Effector CD4-positive, alpha-beta T cell (primary cell): ENCODE measurements around the gene HOMER1.

Experiments used
- DNase-seq: peaks from one replicate; pipeline ENCODE4 v3.0.0-alpha.2; 2020
- total RNA-seq: gene quantifications from one replicate; lab custom pipeline; 2026; lab: John Stamatoyannopoulos, UW

The HOMER1 gene, protein sequence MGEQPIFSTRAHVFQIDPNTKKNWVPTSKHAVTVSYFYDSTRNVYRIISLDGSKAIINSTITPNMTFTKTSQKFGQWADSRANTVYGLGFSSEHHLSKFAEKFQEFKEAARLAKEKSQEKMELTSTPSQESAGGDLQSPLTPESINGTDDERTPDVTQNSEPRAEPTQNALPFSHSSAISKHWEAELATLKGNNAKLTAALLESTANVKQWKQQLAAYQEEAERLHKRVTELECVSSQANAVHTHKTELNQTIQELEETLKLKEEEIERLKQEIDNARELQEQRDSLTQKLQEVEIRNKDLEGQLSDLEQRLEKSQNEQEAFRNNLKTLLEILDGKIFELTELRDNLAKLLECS
- total RNA-seq, result 35.6 reads per million, percentile 60 among the genes with 10 or more reads in this experiment

DNA sequence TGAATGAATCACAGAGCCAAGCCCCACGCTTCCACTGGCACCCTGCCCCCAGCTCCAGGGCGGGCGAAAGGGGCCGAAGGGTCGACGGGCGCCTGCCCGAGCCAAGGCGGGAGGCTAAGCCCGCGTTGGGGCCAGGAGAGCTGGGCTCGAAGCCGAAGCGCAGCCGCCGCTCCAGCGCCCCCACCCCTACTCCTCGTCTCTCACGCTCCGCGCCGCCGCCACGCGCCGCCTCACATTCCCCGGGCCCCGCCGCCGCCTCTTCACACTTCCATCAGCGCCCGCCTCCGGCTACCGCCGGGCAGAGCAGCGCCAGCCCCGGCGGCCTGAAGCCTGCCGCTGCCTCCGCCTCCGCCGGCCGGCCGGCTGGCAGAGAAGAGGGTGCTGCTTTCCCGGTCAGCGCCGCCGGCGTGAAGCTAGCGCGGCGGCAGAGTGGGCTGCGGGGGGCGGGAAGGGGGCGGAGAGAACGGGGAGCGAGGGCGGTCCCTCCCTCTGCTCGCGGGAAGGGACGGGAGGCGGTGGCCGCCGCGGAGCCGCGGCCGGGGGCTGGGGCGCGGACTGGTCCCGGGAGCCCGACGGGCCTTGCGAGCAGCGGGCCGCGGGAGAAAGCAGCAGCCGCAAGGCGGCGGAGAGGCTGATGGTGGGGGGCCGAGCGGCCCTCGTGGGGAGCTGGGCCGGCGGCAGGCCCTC is at the start of gene HOMER1:
HOMER1 (minus strand) TSS at position 431 of the 687 bp plus-strand sequence. CDS start 1,360 bp downstream, outside the sequence.
- peak; percentile 53 for DNase-seq

DNA sequence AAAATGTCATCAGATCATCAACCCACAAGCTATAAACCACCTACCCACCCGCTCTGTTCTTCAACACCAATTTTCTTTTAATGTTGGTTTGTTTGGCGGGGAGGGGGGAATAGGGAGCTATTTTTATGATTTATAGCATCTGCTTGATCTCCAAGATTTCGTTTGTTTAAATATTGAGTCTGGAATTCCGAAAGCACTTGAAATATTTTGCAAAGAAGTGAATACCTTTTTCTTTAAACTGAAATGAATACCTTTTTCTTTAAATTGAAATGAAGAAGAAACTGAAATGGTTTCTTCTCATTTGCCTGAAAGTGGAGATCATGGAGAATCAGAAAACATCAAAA is 49.3 kb upstream of the HOMER1 start:
- no peak for DNase-seq

DNA sequence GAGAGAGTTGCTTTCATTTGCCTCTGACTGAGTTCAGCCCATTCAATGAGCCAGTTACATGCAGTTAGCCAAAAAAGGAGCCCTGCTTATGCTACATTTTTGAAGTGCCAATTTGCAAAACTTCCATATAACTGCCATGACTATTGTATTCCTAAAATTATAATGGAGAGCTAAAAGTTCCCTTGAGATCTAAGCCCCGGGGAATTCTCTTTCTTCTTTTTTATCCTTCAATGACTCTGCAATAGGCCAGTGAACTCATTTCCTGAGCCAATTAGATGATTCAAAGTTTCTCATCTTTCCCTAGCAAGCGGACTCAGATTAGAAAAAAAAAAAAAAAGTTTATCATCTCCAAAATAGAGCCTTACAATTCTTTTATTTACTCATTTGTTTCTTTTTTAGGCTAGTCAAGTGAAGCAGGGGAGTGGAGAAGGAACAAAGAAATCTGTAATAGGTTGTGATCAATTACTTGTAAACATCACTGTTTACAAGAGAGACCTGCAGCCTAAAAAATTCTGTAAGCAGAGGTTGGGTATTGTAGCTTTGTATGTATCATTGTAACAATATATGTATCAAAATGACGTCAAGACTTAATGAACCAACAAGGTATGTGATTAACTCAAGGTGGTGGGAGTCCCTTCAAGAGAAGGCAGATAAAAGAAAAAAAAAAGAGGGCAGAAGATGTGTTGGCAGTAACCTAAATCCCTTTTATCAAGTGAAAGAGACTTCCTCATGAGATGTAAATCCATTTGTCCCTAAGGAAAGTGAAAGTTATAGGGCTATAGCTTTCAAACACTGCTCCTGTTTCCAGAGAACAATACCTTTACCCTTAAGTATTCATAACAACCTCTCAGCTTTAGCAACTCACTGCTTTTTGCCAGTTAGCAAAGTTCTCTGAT is 48.7 kb upstream of the HOMER1 start:
- DNase-seq, result no peak

DNA sequence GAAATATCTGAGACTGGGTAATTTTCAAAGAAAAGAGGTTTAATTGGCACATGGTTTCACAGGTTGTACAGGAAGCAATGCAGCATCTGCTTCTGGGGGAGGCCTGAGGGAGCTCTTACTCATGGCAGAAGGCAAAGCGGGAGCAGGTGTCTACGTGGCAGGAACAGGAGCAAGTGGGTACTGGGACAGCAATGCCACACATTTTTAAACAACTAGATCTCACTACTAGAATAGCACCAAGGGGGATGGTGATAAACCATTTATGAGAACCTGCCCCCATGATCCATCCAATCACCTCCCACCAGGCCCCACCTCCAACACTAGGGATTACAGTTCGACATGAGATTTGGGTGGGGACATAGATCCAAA is 47.6 kb upstream of the HOMER1 start:
- no peak for DNase-seq

DNA sequence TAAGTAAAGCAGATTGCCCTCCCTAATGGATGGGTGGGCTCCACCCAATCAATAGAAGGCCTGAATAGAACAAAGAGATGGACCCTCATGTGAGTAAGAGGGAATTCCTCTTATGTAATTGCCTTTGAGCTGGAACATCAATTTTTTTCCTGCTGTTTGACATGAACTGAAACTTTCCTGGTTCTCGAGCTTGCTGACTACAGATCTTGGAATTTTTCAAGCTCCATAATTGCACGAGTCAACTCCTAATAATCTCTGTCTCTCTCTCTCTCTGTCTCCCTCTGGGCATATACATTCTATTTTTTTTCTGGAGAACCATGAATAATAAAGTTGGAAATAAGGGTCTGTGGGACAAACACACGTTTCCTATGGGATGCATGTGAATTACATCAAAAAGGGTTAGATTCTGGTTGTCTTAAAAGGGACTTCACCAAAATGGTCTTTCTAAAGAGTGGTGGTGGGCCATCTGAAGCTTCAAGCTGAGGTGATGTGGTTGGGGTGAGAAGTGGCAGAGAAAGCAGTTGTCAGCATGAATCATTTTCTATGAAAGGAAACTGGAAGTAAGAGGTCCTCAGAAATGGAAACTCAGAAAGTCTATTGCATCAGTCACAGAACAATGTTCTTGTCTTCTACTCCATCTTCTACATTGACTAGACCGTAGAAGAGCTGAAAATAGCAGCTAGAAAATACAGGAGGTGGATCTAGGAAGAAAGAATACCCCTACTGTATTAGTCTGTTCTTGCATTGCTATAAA is 47.0 kb upstream of the HOMER1 start:
- no peak for DNase-seq

DNA sequence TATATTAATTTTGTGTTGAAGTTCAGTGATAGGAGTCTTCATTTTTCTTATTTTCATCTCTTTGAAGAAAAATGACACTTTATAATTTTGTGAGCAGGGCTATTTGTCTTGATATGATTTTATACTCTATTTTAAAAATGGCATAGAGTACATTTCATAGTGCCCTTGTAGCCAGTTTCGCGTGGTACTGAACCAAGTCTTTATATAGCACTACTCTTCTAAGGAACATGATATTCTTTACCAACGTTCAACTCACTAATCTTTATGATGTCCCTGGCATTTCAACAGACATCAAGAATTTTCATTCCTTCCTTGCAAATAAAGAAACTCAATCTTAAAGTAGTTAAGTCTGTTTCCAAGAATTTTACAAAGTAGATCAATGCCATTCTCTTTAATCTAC is 41.5 kb upstream of the HOMER1 start:
- DNase-seq, result no peak

DNA sequence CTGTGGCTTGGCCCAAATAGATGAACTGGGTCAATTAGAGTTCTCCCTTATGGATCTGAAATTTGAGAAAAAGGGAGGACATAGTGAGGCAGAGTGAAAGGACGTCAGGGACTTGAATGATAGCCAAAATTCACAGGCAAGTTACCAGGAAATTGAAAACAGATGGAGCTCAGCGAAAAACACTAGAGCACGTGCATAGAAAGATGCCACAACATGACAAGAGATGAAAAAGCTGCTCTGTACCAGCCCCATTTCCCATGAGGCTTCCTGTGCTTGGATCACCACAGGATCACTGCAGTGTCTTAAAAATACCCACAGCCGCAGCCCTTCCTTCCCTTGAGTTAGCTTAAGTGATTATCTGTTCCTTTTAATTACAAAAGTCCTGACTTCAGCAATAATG is 39.0 kb upstream of the HOMER1 start:
- no peak for DNase-seq

DNA sequence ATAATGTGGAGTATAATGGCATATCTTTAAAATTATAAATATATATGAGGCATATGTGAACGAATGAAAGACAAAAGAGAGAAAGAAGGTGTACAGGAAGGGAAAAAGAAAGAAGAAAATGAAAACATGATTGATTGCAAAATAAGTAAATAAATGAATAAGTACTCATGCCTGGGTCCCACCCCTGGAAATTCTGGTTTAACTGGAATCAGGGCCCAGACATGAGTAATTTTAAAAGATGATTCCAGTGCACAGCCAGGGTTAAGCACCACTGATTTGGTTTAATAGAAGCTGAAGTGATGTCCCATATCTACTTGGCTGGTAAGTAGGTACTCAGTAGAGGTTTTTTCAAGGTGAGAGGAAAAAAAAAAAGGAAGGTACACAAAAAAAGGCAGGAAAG is 34.0 kb upstream of the HOMER1 start:
- DNase-seq, result no peak

DNA sequence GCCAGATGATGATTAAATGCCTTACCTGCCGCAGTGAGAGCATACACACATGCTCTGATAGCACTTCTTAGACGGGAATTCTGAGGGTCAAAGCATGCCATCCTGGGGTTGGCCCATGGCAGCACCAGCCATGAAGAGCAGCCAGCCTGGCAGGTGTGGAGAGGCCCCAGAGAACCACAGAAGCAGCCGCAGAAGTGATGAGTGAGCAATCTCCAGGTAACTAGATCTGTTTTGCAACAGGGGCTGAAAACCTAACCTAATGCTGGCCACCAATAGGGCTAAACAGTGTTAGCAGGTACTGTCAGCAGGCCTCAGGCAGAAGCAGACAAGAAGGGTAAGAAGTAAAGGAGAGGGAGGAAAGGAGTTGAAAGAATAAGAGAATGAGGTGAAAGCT is 33.5 kb upstream of the HOMER1 start:
- DNase-seq, result no peak

DNA sequence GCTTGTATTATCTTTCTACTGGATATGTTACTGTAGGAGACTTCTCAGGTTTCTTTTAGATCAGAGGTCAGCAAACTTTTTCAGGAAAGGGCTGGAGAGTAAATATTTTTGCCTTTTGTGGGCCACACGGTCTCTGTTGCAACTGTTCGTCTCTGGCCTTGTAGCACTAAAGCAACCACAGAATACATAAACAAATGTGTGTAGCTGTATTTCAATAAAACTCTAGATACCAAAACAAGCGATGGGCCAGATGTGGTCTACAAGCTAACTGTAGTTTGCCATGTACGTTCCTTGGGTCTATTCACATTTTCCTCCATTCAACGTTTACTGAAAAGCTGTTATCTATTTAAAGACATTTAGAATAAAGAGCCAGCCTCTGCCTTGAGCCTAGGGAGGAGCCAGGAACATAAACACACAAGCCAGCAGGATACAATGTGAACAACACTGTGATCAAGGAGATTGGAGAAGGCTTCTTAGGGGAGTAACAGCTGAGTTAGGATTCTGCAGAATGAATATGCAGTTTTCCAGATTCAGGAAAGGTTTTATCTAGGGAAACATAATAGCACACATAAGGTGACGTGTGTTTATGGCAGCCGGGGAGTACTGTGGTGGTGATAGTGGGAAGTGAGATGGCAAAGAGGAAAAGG is 33.0 kb upstream of the HOMER1 start:
- no peak for DNase-seq

DNA sequence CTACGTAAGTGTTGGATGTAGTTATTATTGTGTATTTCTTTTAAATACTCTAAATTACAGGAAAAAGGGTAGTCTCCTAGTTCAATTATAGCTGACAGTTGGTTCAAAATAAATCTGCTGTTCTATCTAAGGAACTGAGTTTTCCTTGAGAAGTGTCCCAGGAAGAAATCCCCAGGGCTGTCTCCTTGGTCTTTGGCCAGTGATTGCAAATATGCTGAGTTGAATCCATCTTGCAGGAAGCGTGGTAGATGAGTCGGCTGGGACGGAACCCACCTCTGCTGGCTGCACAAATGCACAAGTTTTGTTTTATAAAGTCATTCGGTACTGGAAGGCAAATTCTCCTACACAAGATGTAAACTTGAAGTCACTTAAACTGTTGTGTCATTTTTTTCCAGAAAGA is 30.2 kb upstream of the HOMER1 start:
- DNase-seq, result no peak

DNA sequence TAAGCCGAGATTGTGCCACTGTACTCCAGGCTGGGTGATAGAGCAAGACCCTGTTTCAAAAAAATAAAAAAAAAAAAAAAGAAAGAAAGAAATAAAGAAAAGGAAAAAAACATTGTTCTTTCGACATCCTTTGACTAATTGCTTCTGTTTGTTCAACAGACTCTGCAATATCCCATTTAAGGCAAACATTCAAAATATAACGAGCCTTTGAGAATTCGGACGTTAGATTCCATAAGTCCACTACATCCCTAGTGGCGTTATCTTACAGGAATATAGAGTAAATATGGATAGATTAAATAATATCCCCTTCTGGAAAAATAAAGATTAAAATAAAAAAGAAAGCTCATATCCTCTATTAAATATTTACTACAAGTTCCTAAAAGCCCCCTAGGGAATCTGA is 27.0 kb upstream of the HOMER1 start:
- no peak for DNase-seq

DNA sequence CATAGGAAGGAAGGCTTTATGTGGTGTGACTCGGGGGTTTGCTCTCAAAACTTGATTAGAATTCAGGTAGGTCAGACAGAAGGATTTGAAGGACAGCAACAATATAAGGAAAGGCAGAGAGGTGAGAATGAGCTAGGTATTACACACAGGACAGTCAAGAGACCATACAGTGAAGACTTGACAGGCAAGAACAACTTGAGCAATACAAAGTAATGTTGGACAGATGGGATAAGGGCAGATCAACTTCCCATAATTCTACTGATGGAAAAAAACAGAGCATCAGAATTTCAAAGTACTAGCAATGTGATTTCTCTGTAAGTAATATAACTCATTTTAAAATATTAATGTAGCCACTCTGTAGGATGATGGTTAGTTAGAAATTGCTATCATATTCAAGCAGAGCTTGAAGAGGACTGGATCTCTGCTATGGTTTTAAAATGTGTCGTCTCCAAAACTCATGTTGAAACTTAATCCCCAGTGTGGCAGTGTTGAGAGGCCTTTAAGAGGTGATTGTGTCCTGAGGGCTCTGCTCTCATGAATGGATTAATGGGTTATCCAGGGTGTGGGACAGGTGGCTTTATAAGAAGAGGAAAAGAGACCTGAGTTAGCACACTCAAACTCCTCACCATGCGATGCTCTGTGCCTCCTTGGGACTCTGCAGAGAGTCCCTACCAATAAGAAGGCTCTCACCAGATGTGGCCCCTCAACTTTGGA is 22.4 kb upstream of the HOMER1 start:
- no peak for DNase-seq

DNA sequence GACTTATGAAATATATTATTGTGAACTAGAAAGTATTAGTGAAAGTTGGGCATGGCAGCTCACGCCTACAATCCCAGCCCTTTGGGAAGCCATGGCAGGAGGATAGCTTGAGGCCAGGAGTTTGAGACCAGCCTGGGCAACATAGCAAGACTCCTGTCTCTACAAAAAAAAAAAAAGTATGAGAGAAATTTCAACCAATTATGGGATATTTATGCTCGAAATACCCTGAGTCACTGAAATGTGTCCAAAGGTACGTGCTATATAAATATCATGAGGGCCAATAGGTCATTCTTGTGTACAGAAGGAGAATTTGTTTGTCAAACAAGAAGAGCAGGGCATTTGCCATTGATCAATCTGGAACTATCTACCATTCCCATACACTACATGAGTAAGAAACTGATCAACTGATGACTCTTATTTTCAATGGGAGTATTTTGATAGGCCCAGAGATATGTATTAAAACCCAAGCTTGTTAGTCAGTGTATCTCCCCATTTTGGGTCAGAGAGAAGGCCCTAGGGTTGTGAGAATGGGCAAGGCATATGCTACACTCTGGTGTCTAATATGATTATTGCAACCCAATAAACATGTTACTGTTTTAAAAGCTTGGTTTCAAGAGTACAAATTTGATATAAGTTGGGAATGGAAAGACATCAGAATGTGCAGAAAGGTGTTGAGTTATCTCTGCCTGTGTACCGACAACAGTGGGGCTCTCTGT is 21.7 kb upstream of the HOMER1 start:
- no peak for DNase-seq

DNA sequence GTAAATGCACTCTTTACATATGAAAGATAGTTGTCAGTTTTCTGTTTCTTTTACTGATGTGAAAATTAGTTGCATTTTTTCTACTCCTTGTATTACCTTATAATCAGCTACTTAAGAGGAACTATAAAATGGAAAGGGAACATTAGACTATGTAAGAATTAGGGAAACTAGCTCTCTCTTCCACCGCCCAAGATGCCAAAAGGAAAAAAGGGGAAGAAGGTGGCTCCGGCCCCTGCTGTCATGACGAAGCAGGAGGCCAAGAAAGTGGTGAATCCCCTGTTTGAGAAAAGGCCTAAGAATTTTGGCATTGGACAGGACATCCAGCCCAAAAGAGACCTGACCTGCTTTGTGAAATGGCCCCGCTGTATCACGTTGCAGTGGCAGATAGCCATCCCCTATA is 15.2 kb upstream of the HOMER1 start:
- DNase-seq, result no peak

DNA sequence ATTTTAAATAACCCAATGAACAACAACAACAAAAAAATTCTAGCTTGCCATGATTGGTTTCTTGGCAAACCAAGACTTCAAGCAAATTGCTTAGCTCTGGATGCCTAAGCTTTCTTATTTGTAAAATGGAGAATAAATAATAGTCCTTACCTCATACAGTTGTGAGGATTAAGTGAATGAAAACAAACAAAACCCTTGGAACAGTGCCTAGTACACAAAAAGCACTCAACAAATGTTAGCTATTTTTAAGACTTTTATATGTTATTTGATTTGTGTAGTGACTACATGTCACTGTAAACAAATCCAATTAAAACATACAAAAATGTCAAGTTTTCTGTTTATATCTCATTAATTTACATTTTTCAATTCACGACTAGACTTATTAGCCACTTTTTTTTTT is 13.5 kb upstream of the HOMER1 start:
- DNase-seq, result no peak

DNA sequence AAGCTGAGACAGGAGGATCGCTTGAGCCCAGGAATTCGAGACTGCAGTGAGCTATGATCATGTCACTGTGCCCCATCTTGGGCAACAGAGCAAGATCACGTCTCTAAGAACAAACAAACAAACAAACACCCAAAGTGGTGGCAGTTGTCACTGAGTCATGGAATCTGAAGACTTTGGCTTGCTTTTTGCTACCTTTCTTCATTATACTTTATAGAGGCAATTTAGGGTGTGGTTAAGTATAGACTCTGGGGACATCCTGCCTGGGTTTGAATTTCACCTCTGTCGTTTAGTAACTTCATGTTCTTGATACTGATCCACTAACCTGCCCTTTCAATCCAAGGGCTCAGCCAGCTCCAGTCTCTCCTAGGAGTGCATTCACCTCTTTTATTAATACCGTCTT is 13.0 kb upstream of the HOMER1 start:
- no peak for DNase-seq

DNA sequence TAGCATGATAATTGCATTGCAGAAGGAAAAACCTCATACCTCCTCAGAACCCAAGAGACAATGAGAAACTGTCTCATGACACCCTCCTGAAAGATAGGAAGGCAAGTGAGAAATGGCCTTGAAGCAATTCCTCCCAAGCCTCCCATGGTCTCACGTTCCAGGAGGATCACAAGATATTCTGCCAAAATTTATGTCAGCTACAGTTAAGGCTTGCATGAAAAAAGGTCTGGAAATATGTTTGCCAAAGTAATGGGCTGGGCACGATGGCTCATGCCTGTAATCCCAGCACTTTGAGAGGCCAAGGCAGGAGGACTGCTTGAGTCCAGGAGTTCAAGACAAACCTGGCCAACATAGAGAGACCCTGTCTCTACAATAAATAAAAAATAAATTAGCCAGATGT is 12.6 kb upstream of the HOMER1 start:
- DNase-seq, result no peak

DNA sequence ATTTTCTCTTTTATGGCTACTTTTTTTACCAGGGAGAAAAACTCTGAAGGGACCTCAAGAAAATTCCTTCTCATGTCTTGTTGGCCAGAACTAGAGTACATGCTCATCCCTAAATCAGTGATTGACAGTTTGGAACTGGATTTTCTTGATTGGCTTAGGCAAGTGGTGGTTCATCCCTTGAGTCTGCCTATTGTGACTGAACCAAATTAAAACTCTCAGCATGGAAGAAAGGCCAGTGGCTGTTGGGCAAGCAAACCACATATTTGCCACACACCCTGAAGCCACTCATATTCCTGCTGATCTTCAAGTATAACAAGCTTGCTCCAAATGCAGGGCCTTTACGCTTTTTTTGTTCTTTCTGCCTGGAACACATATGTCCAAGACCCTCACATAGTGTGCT is 7.2 kb upstream of the HOMER1 start:
- DNase-seq, result no peak

DNA sequence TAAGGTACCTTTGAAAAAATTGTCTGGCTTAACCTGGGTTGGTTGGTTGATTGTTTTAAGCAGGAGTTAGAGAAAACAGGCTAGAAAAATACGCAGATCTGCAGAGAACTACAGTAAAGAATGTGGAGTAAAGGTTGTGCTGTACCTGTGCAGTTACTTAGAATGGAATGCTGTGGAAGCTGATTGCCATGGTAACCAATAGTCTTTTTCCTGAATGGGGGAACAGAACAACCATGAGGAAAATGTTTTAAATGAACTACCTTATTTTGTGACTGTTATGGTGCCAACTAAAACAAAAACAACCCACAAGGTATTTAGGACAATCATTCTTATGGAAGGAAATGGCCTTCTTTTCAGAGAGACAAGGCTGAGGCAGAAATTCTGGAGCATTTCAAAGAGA is 4.8 kb upstream of the HOMER1 start:
- DNase-seq, result no peak

DNA sequence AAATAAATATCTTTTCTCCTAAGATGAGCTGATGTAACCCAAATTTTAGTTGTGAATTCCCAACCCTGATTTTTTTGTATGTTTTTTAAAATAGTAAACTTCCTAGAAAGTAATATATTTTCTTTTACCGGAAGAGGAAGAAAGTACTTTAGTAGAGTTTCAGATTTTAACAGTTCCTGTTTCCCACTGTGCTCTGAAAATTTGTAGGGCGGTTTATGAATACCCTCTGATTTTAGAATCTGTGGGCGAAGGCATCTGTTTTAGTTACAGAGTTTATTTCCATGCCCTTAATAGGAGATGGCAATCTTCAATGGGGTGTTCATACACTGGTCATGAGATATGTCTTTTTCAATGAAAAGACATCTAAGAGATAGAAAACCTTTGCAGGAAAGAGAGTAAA is 3.7 kb upstream of the HOMER1 start:
- no peak for DNase-seq
